Cortex of kidney (tissue), 1 donor: ENCODE results near the gene TSPY9.
"Not testable (repeated sequence)": the region's sequence is repeated elsewhere in the genome, so short reads cannot be mapped to it uniquely, and the experiment has no call there.

Experiments
- DNase-seq: peaks from one replicate; lab custom pipeline; 2025; lab: John Stamatoyannopoulos, UW

The TSPY9 gene, protein sequence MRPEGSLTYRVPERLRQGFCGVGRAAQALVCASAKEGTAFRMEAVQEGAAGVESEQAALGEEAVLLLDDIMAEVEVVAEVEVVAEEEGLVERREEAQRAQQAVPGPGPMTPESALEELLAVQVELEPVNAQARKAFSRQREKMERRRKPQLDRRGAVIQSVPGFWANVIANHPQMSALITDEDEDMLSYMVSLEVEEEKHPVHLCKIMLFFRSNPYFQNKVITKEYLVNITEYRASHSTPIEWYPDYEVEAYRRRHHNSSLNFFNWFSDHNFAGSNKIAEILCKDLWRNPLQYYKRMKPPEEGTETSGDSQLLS

DNA sequence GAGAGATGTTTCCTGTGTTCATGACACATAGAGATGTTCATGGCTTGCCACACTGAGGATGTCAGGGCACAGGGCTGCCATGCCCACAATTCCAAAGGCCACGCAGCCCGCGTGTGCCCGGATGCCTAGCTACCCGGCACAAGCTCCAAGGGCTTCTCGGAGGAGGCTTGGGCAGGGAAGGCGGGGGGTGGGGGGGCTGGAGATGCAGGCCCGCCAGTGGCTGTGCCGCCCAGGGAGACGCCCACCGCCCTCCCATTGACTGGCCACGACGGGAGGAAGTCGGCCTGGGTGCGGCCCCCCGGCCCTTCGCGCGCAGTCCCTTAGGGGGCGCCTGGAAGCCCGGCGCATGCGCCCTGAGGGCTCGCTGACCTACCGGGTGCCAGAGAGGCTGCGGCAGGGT is at the start of gene TSPY9:
Gene TSPY9 (plus strand): TSS at position 301 of the 400 bp plus-strand sequence. CDS start 46 bp downstream, at position 347.
- not testable (repeated sequence) for DNase-seq

DNA sequence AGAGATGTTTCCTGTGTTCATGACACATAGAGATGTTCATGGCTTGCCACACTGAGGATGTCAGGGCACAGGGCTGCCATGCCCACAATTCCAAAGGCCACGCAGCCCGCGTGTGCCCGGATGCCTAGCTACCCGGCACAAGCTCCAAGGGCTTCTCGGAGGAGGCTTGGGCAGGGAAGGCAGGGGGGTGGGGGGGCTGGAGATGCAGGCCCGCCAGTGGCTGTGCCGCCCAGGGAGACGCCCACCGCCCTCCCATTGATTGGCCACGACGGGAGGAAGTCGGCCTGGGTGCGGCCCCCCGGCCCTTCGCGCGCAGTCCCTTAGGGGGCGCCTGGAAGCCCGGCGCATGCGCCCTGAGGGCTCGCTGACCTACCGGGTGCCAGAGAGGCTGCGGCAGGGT is 20.4 kb upstream of the TSPY9 start, which contains the start of gene TSPY1:
Gene TSPY1 (plus strand): TSS at position 301 of the 400 bp plus-strand sequence. CDS start 46 bp downstream, at position 347.
- not testable (repeated sequence) for DNase-seq

DNA sequence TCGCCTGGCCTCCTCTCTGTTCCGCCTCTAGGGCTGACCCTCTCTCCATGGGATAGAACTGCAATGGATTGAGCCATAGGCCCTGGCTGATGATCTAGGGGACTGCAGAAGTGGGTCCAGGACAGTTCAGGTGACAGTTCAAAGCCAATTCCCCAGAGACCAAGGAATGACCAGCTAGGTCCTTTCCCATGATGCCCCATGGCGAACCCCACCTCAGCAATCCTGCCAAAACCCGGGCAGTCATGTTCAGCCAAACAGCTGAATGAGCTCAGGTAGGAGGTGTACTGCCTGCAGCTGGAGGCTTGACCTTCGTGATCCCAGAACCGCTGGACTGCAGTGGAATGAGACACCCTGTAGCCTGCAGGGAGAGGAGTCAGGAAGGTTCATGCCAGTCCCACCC is 17.3 kb downstream of the TSPY9 start:
- DNase-seq, result not testable (repeated sequence)

DNA sequence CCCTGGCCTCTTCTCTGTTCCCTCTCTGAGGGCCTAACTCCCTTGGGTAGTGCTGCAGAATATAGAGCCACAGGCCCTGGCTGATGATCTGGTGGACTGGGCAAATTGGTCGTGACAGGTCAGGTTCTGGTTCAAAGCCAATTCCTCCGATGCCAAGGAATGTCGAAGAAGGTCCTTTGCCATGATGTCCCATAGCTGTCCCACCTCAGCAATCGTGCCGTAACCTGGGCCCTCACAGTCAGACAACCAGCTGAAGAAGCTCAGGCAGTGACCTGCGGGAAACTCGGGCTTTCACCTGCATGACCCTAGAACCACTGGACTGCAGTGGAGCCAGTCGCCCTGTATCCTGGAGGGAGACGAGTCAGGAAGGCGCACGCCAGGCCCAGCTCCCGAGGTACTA is 29.2 kb downstream of the TSPY9 start:
- DNase-seq, result not testable (repeated sequence)

DNA sequence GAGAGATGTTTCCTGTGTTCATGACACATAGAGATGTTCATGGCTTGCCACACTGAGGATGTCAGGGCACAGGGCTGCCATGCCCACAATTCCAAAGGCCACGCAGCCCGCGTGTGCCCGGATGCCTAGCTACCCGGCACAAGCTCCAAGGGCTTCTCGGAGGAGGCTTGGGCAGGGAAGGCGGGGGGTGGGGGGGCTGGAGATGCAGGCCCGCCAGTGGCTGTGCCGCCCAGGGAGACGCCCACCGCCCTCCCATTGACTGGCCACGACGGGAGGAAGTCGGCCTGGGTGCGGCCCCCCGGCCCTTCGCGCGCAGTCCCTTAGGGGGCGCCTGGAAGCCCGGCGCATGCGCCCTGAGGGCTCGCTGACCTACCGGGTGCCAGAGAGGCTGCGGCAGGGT is 40.5 kb downstream of the TSPY9 start, which contains the start of gene TSPY10:
Gene TSPY10 (plus strand): TSS at position 301 of the 400 bp plus-strand sequence. CDS start 46 bp downstream, at position 347.
- not testable (repeated sequence) for DNase-seq
